Hepatocyte (in vitro differentiated cells): ENCODE results near the gene POU3F4. TPM values are rescaled to one million over a fixed set of nuclear protein-coding genes. Genes with fewer than 3 reads are reported as not detected.

Experiments
- DNase-seq: peaks from one replicate; pipeline ENCODE4 v3.0.0-alpha.2; 2016; ENCODE audit warnings: low spot score
- H2AFZ ChIP-seq: fragments of 200-600 bp; sonication (generic); 2 replicates; pipeline ENCODE4 v1.6.0; 2016; ENCODE audit warnings: antibody characterized with exemption, mild to moderate bottlenecking
- H3K27ac ChIP-seq: fragments of 200-600 bp; sonication (generic); 2 replicates; pipeline ENCODE4 v1.5.1; 2016; ENCODE audit warnings: mild to moderate bottlenecking
- H3K27me3 ChIP-seq: fragments of 200-600 bp; sonication (generic); 2 replicates; pipeline ENCODE4 v1.6.1; 2016
- H3K36me3 ChIP-seq: fragments of 200-600 bp; sonication (generic); replicated peaks from 2 replicates; pipeline ENCODE4 v1.5.1; 2016; ENCODE audit warnings: low read depth; ENCODE audit not compliant: insufficient read depth
- H3K4me1 ChIP-seq: fragments of 200-600 bp; sonication (generic); 2 replicates; pipeline ENCODE4 v1.5.1; 2016; ENCODE audit warnings: mild to moderate bottlenecking, moderate library complexity; ENCODE audit not compliant: insufficient read depth
- H3K4me2 ChIP-seq: fragments of 200-600 bp; sonication (generic); 2 replicates; pipeline ENCODE4 v1.6.0; 2016
- H3K4me3 ChIP-seq: fragments of 200-600 bp; sonication (generic); 2 replicates; pipeline ENCODE4 v1.5.1; 2016; ENCODE audit warnings: mild to moderate bottlenecking
- H3K79me2 ChIP-seq: fragments of 200-600 bp; sonication (generic); 2 replicates; pipeline ENCODE4 v1.6.0; 2017; ENCODE audit warnings: mild to moderate bottlenecking
- H3K9me2 ChIP-seq: fragments of 200-600 bp; sonication (generic); replicated peaks from 2 replicates; pipeline ENCODE4 v1.6.0; 2017; ENCODE audit warnings: mild to moderate bottlenecking; ENCODE audit not compliant: insufficient read depth
- H3K9me3 ChIP-seq: fragments of 200-600 bp; sonication (generic); 2 replicates; pipeline ENCODE4 v1.5.1; 2016; ENCODE audit warnings: low read depth, mild to moderate bottlenecking
- H4K20me1 ChIP-seq: fragments of 200-600 bp; sonication (generic); 2 replicates; pipeline ENCODE4 v1.6.0; 2016; ENCODE audit warnings: mild to moderate bottlenecking; ENCODE audit not compliant: insufficient read depth, poor library complexity, severe bottlenecking
- CTCF ChIP-seq: fragments of 200-600 bp; sonication (generic); IDR thresholded peaks from 2 replicates; pipeline ENCODE4 v1.5.1; 2016; ENCODE audit warnings: antibody characterized with exemption, mild to moderate bottlenecking; ENCODE audit not compliant: poor library complexity
- EZH2 ChIP-seq: fragments of 200-600 bp; sonication (generic); IDR thresholded peaks from 2 replicates; pipeline ENCODE4 v1.6.1; 2016; ENCODE audit warnings: antibody characterized with exemption, mild to moderate bottlenecking, borderline replicate concordance
- EZH2phosphoT487 ChIP-seq: fragments of 200-600 bp; sonication (generic); IDR thresholded peaks from one replicate; pipeline ENCODE4 v1.6.1; 2018; ENCODE audit warnings: antibody characterized with exemption, mild to moderate bottlenecking, low read depth, moderate library complexity; ENCODE audit not compliant: unreplicated experiment, severe bottlenecking
- WGBS: methylation state at CpG from one replicate; pipeline ENCODE4 v1.1.6; 2016; ENCODE audit warnings: low lambda C conversion rate; ENCODE audit errors: missing lambda C conversion rate; 5-methylcytosine and 5-hydroxymethylcytosine counted together
- polyA plus RNA-seq: library from polyadenylated mRNA; unstranded; fragments of >200 nt; fragmentation: Nextera tagmentation; extraction: Ambion mirVana; gene quantifications from 2 replicates; pipeline ENCODE4 v1.2.1, GENCODE V29; 2016
- total RNA-seq: library from RNA; depleted of rRNA; stranded (reverse); fragments of >200 nt; gene quantifications from 2 replicates; pipeline ENCODE4 v1.2.3, GENCODE V29; 2014

Gene POU3F4
- total and polyA plus RNA-seq, 2 experiments from 2014 or later = 0.03 TPM; not detected in 1

GRCh38 chrX:83501530-83501929 is 6.6 kb upstream of the POU3F4 start:
- no peaks in the 10 kb centered on the region for H3K36me3 ChIP-seq
- no peak overlapping the region for H3K4me3 ChIP-seq
- no peak overlapping the region for H3K4me2 ChIP-seq
- no peaks in the 10 kb centered on the region for H3K9me3 ChIP-seq
- no peak for DNase-seq
- WGBS = 39% methylated on average over 11 of the region's 11 CpGs
- no peaks in the 10 kb centered on the region for H3K4me1 ChIP-seq
- no peaks in the 10 kb centered on the region for H3K9me2 ChIP-seq
- no peaks in the 10 kb centered on the region for H4K20me1 ChIP-seq
- H3K79me2 ChIP-seq = no peaks in the 10 kb centered on the region
- peaks cover 62% of the 10 kb centered on the region for H3K27me3 ChIP-seq
- no peak overlapping the region for H3K27ac ChIP-seq
- TF ChIP-seq EZH2phosphoT487 (no peak), EZH2 (no peak), CTCF (no peak)
- H2AFZ ChIP-seq = no peak overlapping the region

- Histone ChIP-seq H3K9me3 (no peaks in the 10 kb centered on the region), H3K79me2 (no peaks in the 10 kb centered on the region), H3K4me3 (no peak overlapping the region), H3K27ac (no peak overlapping the region), H2AFZ (no peak overlapping the region), H3K9me2 (no peaks in the 10 kb centered on the region), H3K36me3 (no peaks in the 10 kb centered on the region), H4K20me1 (no peaks in the 10 kb centered on the region), H3K4me1 (no peaks in the 10 kb centered on the region), H3K27me3 (peaks cover 87% of the 10 kb centered on the region), H3K4me2 (no peak overlapping the region)
- TF ChIP-seq CTCF (no peak), EZH2phosphoT487 (no peak), EZH2 (no peak)
- WGBS = 22% methylated on average over 11 of the region's 11 CpGs
- DNase-seq = no peak
Observed at GRCh38 chrX:83504721-83505479, 3.2 kb upstream of the POU3F4 start.

- no peaks in the 10 kb centered on the region for H3K36me3 ChIP-seq
- no peaks in the 10 kb centered on the region for H3K79me2 ChIP-seq
- H3K4me2 ChIP-seq = peak overlapping the region; percentile 61
- TF ChIP-seq EZH2phosphoT487 = no peak
- TF ChIP-seq EZH2 = peak; percentile 10
- no peaks in the 10 kb centered on the region for H3K9me3 ChIP-seq
- H3K4me1 ChIP-seq = peaks cover 3% of the 10 kb centered on the region
- H3K9me2 ChIP-seq = no peaks in the 10 kb centered on the region
- peaks cover 85% of the 10 kb centered on the region for H3K27me3 ChIP-seq
- WGBS = 48% methylated on average over 50 of the region's 50 CpGs
- no peak for DNase-seq
- no peak overlapping the region for H3K27ac ChIP-seq
- H2AFZ ChIP-seq = no peak overlapping the region
- no peaks in the 10 kb centered on the region for H4K20me1 ChIP-seq
- no peak overlapping the region for H3K4me3 ChIP-seq
Observed at GRCh38 chrX:83508526-83509253, 600 bp downstream of the POU3F4 start.

- Histone ChIP-seq H3K4me1 (peaks cover 3% of the 10 kb centered on the region), H3K4me2 (peak overlapping the region; percentile 57), H3K9me2 (no peaks in the 10 kb centered on the region), H3K27ac (no peak overlapping the region), H2AFZ (no peak overlapping the region), H3K36me3 (no peaks in the 10 kb centered on the region), H4K20me1 (no peaks in the 10 kb centered on the region), H3K9me3 (no peaks in the 10 kb centered on the region), H3K27me3 (peaks cover 79% of the 10 kb centered on the region), H3K79me2 (no peaks in the 10 kb centered on the region), H3K4me3 (no peak overlapping the region)
- WGBS = 52% methylated on average over 16 of the region's 16 CpGs
- TF ChIP-seq CTCF (no peak), EZH2 (no peak), EZH2phosphoT487 (no peak)
- DNase-seq = no peak
Observed at GRCh38 chrX:83509254-83509801, 1.2 kb downstream of the POU3F4 start.
